HG02798 (cell line): ENCODE results near the gene PDYN.
"Not testable (repeated sequence)": the region's sequence is repeated elsewhere in the genome, so short reads cannot be mapped to it uniquely, and the experiment has no call there.

Source experiments
- ATAC-seq: cut with Tn5 transposase; IDR thresholded peaks from one replicate; pipeline ENCODE4 v1.9.1; 2021; ENCODE audit warnings: mild to moderate bottlenecking; ENCODE audit not compliant: unreplicated experiment, poor library complexity

Gene PDYN

GRCh38 chr20:1993986-1994385, at the start of gene PDYN:
Gene PDYN, minus strand, starts transcription at chr20:1994058. Its CDS starts 10,974 bp downstream, at chr20:1983084.
- no peak for ATAC-seq

GRCh38 chr20:2042400-2042799, 48.5 kb upstream of the PDYN start:
- no peak for ATAC-seq

GRCh38 chr20:2038161-2038560, 44.3 kb upstream of the PDYN start:
- ATAC-seq: no peak

- ATAC-seq: no peak
Measured at GRCh38 chr20:2037296-2037914, 43.5 kb upstream of the PDYN start.

- not testable (repeated sequence) for ATAC-seq
Measured at GRCh38 chr20:2036357-2036756, 42.5 kb upstream of the PDYN start.

- no peak for ATAC-seq
Measured at GRCh38 chr20:2032168-2032567, 38.3 kb upstream of the PDYN start.

- ATAC-seq: no peak
Measured at GRCh38 chr20:2026514-2026913, 32.7 kb upstream of the PDYN start.

- ATAC-seq: no peak
Measured at GRCh38 chr20:2026004-2026403, 32.1 kb upstream of the PDYN start.

- no peak for ATAC-seq
Measured at GRCh38 chr20:2023151-2023550, 29.3 kb upstream of the PDYN start.

GRCh38 chr20:2022163-2022562, 28.3 kb upstream of the PDYN start:
- no peak for ATAC-seq

- no peak for ATAC-seq
Measured at GRCh38 chr20:2010533-2010932, 16.7 kb upstream of the PDYN start.

GRCh38 chr20:2006452-2007361, 12.8 kb upstream of the PDYN start:
- ATAC-seq: no peak

GRCh38 chr20:2005831-2006426, 12.1 kb upstream of the PDYN start:
- no peak for ATAC-seq

- no peak for ATAC-seq
Measured at GRCh38 chr20:2005359-2005758, 11.5 kb upstream of the PDYN start.

- no peak for ATAC-seq
Measured at GRCh38 chr20:2004171-2004570, 10.3 kb upstream of the PDYN start.

GRCh38 chr20:2002365-2002764, 8.5 kb upstream of the PDYN start:
- no peak for ATAC-seq

- no peak for ATAC-seq
Measured at GRCh38 chr20:2001119-2001518, 7.3 kb upstream of the PDYN start.

GRCh38 chr20:2000285-2000684, 6.4 kb upstream of the PDYN start:
- ATAC-seq: no peak

GRCh38 chr20:1998715-1999114, 4.9 kb upstream of the PDYN start:
- ATAC-seq: no peak

GRCh38 chr20:1998193-1998520, 4.3 kb upstream of the PDYN start:
- ATAC-seq: no peak

GRCh38 chr20:1997483-1998192, 3.8 kb upstream of the PDYN start:
- ATAC-seq: no peak
